Keratinocyte (primary cell): ENCODE measurements around the gene MAGI3.

Experiments used
- EZH2 ChIP-seq: IDR thresholded peaks from one replicate; pipeline ENCODE4 v1.6.1; 2012; ENCODE audit warnings: inconsistent platforms, mild to moderate bottlenecking, low read length, moderate library complexity
- TF ChIP-seq, protein P1 (sequence below), 3 experiments: IDR thresholded peaks in 1 of 3; conservative IDR thresholded peaks in 1 of 3; optimal IDR thresholded peaks in 1 of 3; 2 replicates in 2 of 3; 3 replicates in 1 of 3; pipeline versions ENCODE3 to v1.5.1; 2011; ENCODE audit warnings: low read length in 3 of 3, mild to moderate bottlenecking in 3 of 3, moderate library complexity in 2 of 3, control low read depth in 1 of 3, inconsistent platforms in 1 of 3; ENCODE audit not compliant: insufficient read depth in 2 of 3; ENCODE audit errors: extremely low read depth in 1 of 3

- TF ChIP-seq, protein P1, sequence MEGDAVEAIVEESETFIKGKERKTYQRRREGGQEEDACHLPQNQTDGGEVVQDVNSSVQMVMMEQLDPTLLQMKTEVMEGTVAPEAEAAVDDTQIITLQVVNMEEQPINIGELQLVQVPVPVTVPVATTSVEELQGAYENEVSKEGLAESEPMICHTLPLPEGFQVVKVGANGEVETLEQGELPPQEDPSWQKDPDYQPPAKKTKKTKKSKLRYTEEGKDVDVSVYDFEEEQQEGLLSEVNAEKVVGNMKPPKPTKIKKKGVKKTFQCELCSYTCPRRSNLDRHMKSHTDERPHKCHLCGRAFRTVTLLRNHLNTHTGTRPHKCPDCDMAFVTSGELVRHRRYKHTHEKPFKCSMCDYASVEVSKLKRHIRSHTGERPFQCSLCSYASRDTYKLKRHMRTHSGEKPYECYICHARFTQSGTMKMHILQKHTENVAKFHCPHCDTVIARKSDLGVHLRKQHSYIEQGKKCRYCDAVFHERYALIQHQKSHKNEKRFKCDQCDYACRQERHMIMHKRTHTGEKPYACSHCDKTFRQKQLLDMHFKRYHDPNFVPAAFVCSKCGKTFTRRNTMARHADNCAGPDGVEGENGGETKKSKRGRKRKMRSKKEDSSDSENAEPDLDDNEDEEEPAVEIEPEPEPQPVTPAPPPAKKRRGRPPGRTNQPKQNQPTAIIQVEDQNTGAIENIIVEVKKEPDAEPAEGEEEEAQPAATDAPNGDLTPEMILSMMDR (optimal IDR thresholded peaks at IDR 0.05 in 1 of 3, IDR thresholded peaks at IDR 0.05 in 1 of 3, conservative IDR thresholded peaks at IDR 0.05 in 1 of 3; ENCODE audit: extremely low read depth in 1 of 3, insufficient read depth in 2 of 3, low read length in 3 of 3), result no peak
- no peak for TF ChIP-seq EZH2
Measured at GRCh38 chr1:113479713-113480676, 89.7 kb downstream of the MAGI3 start.
